Measurements from ENCODE around the gene ZMYM1.
"Not testable (repeated sequence)": the region's sequence is repeated elsewhere in the genome, so short reads cannot be mapped to it uniquely, and the experiment has no call there.

Gene ZMYM1

GRCh38 chr1:35080171-35080854, 1.1 kb downstream of the ZMYM1 start:
- no peak for DNase-seq

DNA sequence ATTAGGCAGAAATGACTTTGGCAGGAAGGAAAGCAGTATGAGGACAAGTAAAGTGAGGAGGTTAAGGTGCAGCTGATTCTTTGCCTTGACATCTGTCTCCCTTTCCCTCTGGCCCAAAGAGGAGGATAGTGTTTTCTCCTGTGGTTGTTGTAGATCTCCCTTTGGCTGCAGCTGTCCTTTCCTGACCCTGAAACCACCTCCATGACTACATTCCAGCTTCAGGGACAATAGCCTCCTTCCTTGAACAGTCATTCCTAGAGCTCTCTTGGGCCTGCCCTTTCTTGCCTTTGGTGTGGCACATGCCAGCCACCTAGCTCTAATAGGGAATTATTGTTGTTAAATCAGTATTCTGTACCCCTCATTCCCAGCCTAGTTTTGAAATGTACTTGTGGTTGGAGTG, 6.2 kb downstream of the ZMYM1 start:
- DNase-seq = no peak

DNA sequence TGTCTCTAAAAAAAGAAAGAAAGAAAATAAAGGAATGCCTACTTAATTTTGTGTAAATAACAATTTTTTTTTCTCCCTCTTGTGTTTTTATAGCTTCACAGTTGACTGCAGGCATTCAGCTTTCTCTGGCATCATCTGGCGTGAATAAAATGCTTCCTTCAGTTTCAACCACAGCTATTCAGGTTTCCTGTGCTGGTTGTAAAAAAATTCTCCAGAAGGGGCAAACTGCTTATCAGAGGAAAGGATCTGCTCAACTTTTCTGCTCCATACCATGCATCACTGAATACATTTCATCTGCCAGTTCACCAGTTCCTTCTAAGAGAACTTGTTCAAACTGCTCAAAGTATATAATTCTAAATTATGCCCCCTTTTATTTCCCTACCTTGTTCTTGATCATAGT, 18.0 kb downstream of the ZMYM1 start:
- no peak for DNase-seq

DNA sequence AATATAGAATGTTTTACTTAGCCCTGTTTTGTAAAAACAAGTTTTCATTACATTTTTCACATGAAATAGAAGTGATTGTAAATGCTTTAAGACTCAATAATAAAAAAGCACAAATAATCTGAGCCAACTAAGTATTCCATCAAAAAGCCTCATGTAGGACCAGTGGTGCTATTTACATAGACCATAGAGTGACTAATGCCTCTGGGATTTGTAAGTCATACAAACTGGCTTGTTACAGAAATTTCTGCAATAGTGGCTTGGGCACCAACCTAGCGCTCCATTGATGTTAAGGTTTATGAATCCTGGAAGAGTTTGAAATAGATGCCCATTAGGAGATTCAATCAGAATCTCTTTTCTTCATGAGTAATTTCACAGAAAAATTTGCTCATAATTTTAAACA, 31.9 kb downstream of the ZMYM1 start:
- no peak for DNase-seq

GRCh38 chr1:35112668-35113067, 33.5 kb downstream of the ZMYM1 start:
- DNase-seq = no peak

GRCh38 chr1:35115459-35116383, 36.5 kb downstream of the ZMYM1 start:
- DNase-seq = no peak

- DNase-seq = no peak
These were observed 41.4 kb downstream of the ZMYM1 start for GRCh38 chr1:35120458-35121133.

- no peak for DNase-seq
These were observed 43.1 kb downstream of the ZMYM1 start for GRCh38 chr1:35122311-35122710.

DNA sequence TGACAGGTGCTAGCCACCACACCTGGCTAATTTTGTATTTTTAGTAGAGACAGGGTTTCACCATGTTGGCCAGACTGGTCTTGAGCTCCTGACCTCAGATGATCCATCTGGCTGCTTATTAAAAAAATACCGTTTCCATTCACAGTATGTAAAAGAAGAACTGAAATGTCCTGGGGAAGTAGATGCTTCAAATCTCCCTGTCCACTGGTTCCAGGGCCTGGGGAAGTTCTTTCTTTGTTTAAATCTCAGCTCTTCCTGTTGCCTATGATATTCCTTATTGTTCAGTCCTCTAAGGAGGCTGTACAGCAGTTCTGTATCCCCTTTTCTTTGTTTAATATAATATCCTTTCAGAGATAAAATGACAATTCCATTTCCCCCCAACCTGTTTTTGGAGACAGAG, 47.4 kb downstream of the ZMYM1 start:
- DNase-seq = no peak

DNA sequence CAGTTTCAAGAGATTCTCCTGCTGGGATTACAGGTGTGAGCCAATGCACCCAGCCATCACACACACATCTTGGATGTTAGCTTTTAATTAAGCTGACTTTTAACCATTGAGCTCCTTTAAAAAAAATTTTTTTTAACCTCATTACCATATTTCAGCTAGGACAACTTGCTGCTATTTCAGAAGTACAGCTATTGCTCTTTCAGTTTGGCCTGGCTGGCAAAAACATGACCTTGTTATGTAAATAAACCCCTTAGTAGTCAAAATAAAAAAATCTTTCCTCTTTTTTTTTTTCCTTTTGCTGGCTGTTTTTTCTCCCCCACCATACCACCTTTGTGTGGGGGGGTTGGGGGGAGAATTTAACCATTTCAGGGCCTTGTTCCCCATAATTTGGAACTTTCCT, 49.9 kb downstream of the ZMYM1 start:
- no peak for DNase-seq

DNA sequence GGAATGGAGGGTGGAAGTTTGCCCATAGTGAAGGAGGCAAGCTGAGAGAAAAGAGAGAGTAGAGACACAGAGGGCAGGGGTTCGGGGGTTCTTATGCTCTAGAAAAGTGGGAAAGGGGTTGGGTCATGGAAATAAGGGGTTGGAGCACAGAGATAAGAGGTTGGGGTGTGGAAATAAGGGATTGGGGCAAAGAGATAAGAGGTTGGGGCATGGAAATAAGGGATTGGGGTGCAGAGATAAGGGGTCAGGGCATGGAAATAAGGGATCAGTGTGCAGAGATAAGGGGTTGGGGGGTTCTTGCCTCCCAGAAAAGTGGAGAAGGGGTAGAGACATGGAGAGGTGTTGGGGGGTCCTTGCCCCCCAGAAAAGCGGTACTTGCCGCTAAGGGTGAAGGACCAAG, 57.6 kb downstream of the ZMYM1 start:
- no peak for DNase-seq

- DNase-seq = not testable (repeated sequence)
These were observed 58.4 kb downstream of the ZMYM1 start for GRCh38 chr1:35137590-35137989.

DNA sequence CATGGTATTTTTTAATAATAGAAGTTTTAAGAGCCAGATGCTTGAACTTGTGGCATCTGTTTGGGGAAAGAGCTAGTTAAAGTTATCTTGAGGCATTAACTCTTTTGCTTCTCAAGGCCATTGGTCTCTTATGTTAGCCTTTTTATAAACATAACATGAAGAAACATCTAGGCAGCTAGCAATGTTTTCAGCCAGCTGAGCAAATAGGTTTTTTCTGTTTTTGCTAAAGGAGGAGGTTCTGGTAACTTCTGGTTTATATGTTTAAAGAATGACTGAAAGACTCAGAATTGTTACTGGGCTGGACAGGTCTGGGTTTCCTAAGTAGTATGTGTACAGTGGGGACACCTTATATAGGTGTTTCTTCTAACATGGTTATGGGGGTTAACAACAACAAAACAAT, 63.1 kb downstream of the ZMYM1 start:
- not testable (repeated sequence) for DNase-seq

DNA sequence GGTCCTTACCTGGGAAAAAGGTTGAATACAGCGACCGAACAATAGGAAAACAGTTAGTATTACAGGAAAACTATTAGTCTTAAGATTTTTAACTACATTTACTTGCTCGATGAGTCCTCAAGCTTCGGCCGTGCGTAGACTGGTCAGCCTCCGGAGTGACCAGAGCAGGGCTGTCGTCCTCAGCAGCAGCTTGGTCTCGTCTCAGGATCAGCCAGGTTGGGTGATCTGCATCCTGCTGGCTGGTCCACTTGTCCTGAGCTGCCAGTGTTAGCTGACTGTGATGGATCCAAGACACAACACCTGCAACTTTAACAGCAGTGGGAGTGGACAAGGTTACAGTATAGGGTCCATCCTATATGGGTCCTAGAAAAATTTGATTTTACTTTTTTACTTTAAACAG, 63.5 kb downstream of the ZMYM1 start:
- DNase-seq = not testable (repeated sequence)

DNA sequence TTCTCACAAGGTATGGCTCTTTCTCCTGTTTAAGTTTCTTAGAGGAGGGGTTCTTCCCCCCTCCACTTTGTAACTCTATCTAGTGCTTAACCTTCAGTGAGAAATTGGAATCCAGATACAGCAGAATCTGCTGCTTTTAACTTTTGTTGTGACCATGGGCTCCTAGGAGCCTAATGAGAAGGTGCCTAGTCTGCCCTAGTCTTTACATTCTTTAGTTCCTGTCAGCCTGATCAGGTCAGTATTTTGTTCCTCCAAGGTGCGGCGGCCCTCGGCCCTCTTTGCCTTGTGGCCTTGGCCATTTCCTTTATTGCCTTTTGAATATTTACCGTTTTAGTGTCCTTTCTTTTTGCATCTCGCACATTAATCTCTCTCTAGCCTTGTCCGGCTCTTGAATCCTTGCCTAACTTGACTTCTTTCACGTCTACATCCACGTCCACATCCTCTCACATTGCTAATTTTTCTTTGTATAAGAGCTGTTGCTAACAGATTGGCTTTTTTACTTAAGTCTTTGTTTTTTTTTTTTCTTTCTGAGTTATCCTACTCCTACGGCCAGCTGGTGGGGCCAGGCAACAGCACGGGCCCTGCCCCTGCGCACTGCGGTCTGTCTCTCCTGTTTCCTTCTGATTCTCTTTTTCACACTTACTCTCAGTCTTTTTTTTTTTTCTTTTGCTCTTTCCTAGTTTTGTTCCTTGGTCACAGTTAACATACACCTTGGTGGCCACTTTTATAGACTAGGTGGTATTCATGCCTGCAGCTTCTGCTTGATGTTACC, 64.7 kb downstream of the ZMYM1 start:
- DNase-seq = no peak

- not testable (repeated sequence) for DNase-seq
These were observed 66.8 kb downstream of the ZMYM1 start for GRCh38 chr1:35145892-35146549.

DNA sequence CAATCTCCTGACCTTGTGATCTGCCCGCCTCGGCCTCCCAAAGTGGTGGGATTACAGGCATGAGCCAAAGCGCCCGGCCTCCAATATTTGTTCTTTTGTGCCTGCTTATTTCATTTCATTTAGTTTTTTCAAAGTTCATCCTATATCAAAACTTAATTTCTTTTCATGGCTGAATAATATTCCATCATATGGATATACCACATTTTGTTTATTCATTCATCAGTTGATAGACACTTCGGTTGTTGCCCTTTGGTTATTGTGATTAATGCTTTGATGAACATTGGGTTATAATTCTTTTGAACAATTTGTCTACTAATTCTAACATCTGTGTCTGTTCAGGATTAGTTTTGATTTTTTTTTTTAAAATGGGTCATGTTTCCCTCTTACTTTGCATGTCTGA, 72.0 kb downstream of the ZMYM1 start:
- no peak for DNase-seq

DNA sequence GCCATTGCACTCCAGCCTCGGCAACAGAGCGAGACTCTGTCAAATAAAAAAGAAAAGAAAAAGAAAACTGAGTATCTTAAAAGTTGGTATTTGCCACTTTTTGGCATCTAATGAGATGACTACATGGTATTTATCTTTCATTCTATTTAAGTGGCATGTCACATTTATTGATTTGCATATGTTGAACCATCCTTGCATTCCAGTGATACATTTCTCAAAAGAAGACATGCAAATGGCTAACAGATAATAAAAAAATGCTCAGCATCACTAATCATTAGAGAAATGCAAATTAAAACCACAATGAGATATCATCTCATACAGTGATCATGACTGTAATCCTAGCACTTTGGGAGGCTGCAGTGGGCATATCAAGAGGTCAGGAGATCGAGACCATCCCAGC, 85.7 kb downstream of the ZMYM1 start:
- no peak for DNase-seq
